ENCODE results near the gene TMF1. TPM values are rescaled to one million over a fixed set of nuclear protein-coding genes. Genes with fewer than 3 reads are reported as not detected.

TMF1 gene
- total RNA-seq, 2 donors from 2014 or later: 32.2 to 41.9 TPM

- Mint-ChIP-seq H3K9me3 (no peaks in the 10 kb centered on the region), H3K4me1 (ENCODE audit: low read depth) (peaks cover 68% of the 10 kb centered on the region), H3K36me3 (ENCODE audit: insufficient read depth in 2 of 2) (peaks cover 13 to 21% of the 10 kb centered on the region in 2 donors), H3K27ac (peak overlapping the region; percentile 75), H3K4me3 (peak overlapping the region; percentile 75 to 85), H3K27me3 (ENCODE audit: low read depth) (no peaks in the 10 kb centered on the region)
- DNase-seq (no peak), ATAC-seq (replicated peaks in 1 of 2) (no peak)
These were observed 35.1 kb upstream of the TMF1 start for GRCh38 chr3:69087030-69087791.

- H3K27me3 Mint-ChIP-seq (ENCODE audit: low read depth): no peaks in the 10 kb centered on the region
- H3K4me1 Mint-ChIP-seq (ENCODE audit: low read depth): peaks cover 68% of the 10 kb centered on the region
- no peaks in the 10 kb centered on the region for H3K9me3 Mint-ChIP-seq
- peaks cover 11 to 18% of the 10 kb centered on the region in 2 donors for H3K36me3 Mint-ChIP-seq (ENCODE audit: insufficient read depth in 2 of 2)
- DNase-seq (peak; percentile 84), ATAC-seq (replicated peaks in 1 of 2) (peak; percentile 28 to 38)
- H3K4me3 Mint-ChIP-seq: peak overlapping the region; percentile 95 to 96
- peak overlapping the region; percentile 96 for H3K27ac Mint-ChIP-seq
These were observed 33.9 kb upstream of the TMF1 start for GRCh38 chr3:69085833-69086722.

- Mint-ChIP-seq H3K27ac (peak overlapping the region; percentile 96), H3K27me3 (ENCODE audit: low read depth) (no peaks in the 10 kb centered on the region), H3K9me3 (no peaks in the 10 kb centered on the region), H3K4me1 (ENCODE audit: low read depth) (peaks cover 69% of the 10 kb centered on the region), H3K4me3 (peak overlapping the region; percentile 95 to 96), H3K36me3 (ENCODE audit: insufficient read depth in 2 of 2) (peaks cover 11 to 13% of the 10 kb centered on the region in 2 donors)
- no peak for ATAC-seq (replicated peaks in 1 of 2)
- no peak for DNase-seq
These were observed 33.2 kb upstream of the TMF1 start for GRCh38 chr3:69085168-69085832.

- Mint-ChIP-seq H3K27ac (peak within 1 kb of the TSS; percentile 96), H3K27me3 (ENCODE audit: low read depth) (no peaks in the 10 kb centered on the region), H3K4me1 (ENCODE audit: low read depth) (peaks cover 62% of the 10 kb centered on the region), H3K9me3 (no peaks in the 10 kb centered on the region), H3K4me3 (peak within 1 kb of the TSS; percentile 95 to 96), H3K36me3 (ENCODE audit: insufficient read depth in 2 of 2) (peaks cover 12 to 13% of the 10 kb centered on the region in 2 donors)
- ATAC-seq (replicated peaks in 1 of 2): peak; percentile 59 to 62
- peak; percentile 92 to 94 for DNase-seq
These were observed 32.4 kb upstream of the TMF1 start, which contains the start of gene ARL6IP5 for GRCh38 chr3:69084326-69085167. TSS of gene ARL6IP5 (plus strand) at chr3:69084937. CDS start at chr3:69085048, 111 bp downstream.

- Mint-ChIP-seq H3K27me3 (ENCODE audit: low read depth) (no peaks in the 10 kb centered on the region), H3K4me1 (ENCODE audit: low read depth) (peaks cover 58% of the 10 kb centered on the region), H3K4me3 (peak overlapping the region; percentile 95 to 96), H3K27ac (peak overlapping the region; percentile 96), H3K9me3 (no peaks in the 10 kb centered on the region), H3K36me3 (ENCODE audit: insufficient read depth in 2 of 2) (peaks cover 16% of the 10 kb centered on the region in 2 donors)
- ATAC-seq (replicated peaks in 1 of 2) (peak; percentile 70 to 74), DNase-seq (peak; percentile 78 to 88)
These were observed 30.7 kb upstream of the TMF1 start for GRCh38 chr3:69082805-69083204.

GRCh38 chr3:69082361-69082760 lies 30.2 kb upstream of the TMF1 start:
- Mint-ChIP-seq H3K36me3 (ENCODE audit: insufficient read depth in 2 of 2) (peaks cover 16 to 17% of the 10 kb centered on the region in 2 donors), H3K27ac (peak overlapping the region; percentile 96), H3K4me3 (peak overlapping the region; percentile 95 to 96), H3K9me3 (no peaks in the 10 kb centered on the region), H3K4me1 (ENCODE audit: low read depth) (peaks cover 63% of the 10 kb centered on the region), H3K27me3 (ENCODE audit: low read depth) (no peaks in the 10 kb centered on the region)
- ATAC-seq (replicated peaks in 1 of 2): no peak
- no peak for DNase-seq

- peak in 1 of 2 donors; percentile 10 for ATAC-seq (replicated peaks in 1 of 2)
- Mint-ChIP-seq H3K4me3 (peak overlapping the region; percentile 95 to 96), H3K27me3 (ENCODE audit: low read depth) (no peaks in the 10 kb centered on the region), H3K36me3 (ENCODE audit: insufficient read depth in 2 of 2) (peaks cover 14 to 16% of the 10 kb centered on the region in 2 donors), H3K4me1 (ENCODE audit: low read depth) (peaks cover 66% of the 10 kb centered on the region), H3K27ac (peak overlapping the region; percentile 96), H3K9me3 (no peaks in the 10 kb centered on the region)
- DNase-seq: peak; percentile 29 to 39
These were observed 29.6 kb upstream of the TMF1 start for GRCh38 chr3:69081583-69082262.

- DNase-seq (peak; percentile 92 to 93), ATAC-seq (replicated peaks in 1 of 2) (peak; percentile 57 to 62)
- peak within 1 kb of the TSS; percentile 96 for H3K27ac Mint-ChIP-seq
- peaks cover 7 to 13% of the 10 kb centered on the region in 2 donors for H3K36me3 Mint-ChIP-seq (ENCODE audit: insufficient read depth in 2 of 2)
- H3K4me3 Mint-ChIP-seq: peak within 1 kb of the TSS; percentile 95 to 96
- no peaks in the 10 kb centered on the region for H3K9me3 Mint-ChIP-seq
- H3K27me3 Mint-ChIP-seq (ENCODE audit: low read depth): no peaks in the 10 kb centered on the region
- peaks cover 66% of the 10 kb centered on the region for H3K4me1 Mint-ChIP-seq (ENCODE audit: low read depth)
These were observed 28.2 kb upstream of the TMF1 start, which contains the start of gene UBA3 for GRCh38 chr3:69080233-69080920. TSS of gene UBA3 (minus strand) at chr3:69080365. CDS start at chr3:69080353, 12 bp downstream.

- DNase-seq: peak in 1 of 2 donors; percentile 44
- H3K27ac Mint-ChIP-seq: peak overlapping the region; percentile 87
- peak in 1 of 2 donors; percentile 12 for ATAC-seq (replicated peaks in 1 of 2)
- H3K9me3 Mint-ChIP-seq: no peaks in the 10 kb centered on the region
- peaks cover 7 to 10% of the 10 kb centered on the region in 2 donors for H3K36me3 Mint-ChIP-seq (ENCODE audit: insufficient read depth in 2 of 2)
- no peaks in the 10 kb centered on the region for H3K27me3 Mint-ChIP-seq (ENCODE audit: low read depth)
- H3K4me1 Mint-ChIP-seq (ENCODE audit: low read depth): peaks cover 64% of the 10 kb centered on the region
- peak overlapping the region; percentile 88 to 93 for H3K4me3 Mint-ChIP-seq
These were observed 27.4 kb upstream of the TMF1 start for GRCh38 chr3:69079269-69080159.

GRCh38 chr3:69072928-69073327 lies 20.8 kb upstream of the TMF1 start:
- Mint-ChIP-seq H3K4me1 (ENCODE audit: low read depth) (peaks cover 24% of the 10 kb centered on the region), H3K9me3 (no peaks in the 10 kb centered on the region), H3K27ac (peak overlapping the region; percentile 21), H3K27me3 (ENCODE audit: low read depth) (no peaks in the 10 kb centered on the region), H3K36me3 (ENCODE audit: insufficient read depth in 2 of 2) (peaks cover 13 to 29% of the 10 kb centered on the region in 2 donors), H3K4me3 (no peak overlapping the region)
- ATAC-seq (replicated peaks in 1 of 2): peak in 1 of 2 donors; percentile 44
- no peak for DNase-seq

Measured in activated T-cell treated with anti-CD3 and anti-CD28 coated beads, Interleukin-2, amount 50 U/mL, for 72 hours (primary cell).